GM20431 (cell line): ENCODE measurements around the gene ADAMTS19.
"Not testable (repeated sequence)": the region's sequence is repeated elsewhere in the genome, so short reads cannot be mapped to it uniquely, and the experiment has no call there.

ENCODE experiments used
- in situ Hi-C: fragments of 300-500 bp; cut with MseI, MboI; formaldehyde crosslinking; loops from one replicate; pipeline ENCODE4 v1.15.0; 2020; ENCODE audit warnings: low sequenced_read_pairs; ENCODE audit not compliant: unreplicated experiment

Gene ADAMTS19

GRCh38 chr5:129563585-129563984 lies 103.5 kb downstream of the ADAMTS19 start:
- in situ Hi-C loops: no loop called here

GRCh38 chr5:129569295-129569694 lies 109.2 kb downstream of the ADAMTS19 start:
- in situ Hi-C loops: no loop called here

GRCh38 chr5:129572060-129572459 lies 112.0 kb downstream of the ADAMTS19 start:
- in situ Hi-C loops: no loop called here

GRCh38 chr5:129584496-129584895 lies 124.4 kb downstream of the ADAMTS19 start:
- in situ Hi-C loops: not testable (repeated sequence)

GRCh38 chr5:129591508-129592160 lies 131.5 kb downstream of the ADAMTS19 start:
- in situ Hi-C loops: no loop called here

- in situ Hi-C loops: no loop called here
These were observed 133.4 kb downstream of the ADAMTS19 start for GRCh38 chr5:129593525-129593924.

GRCh38 chr5:129601576-129601975 lies 141.5 kb downstream of the ADAMTS19 start:
- in situ Hi-C loops: no loop called here

- in situ Hi-C loops: no loop called here
These were observed 148.3 kb downstream of the ADAMTS19 start for GRCh38 chr5:129608350-129608749.

GRCh38 chr5:129609710-129610109 lies 149.6 kb downstream of the ADAMTS19 start:
- in situ Hi-C loops: no loop called here

GRCh38 chr5:129616517-129616916 lies 156.4 kb downstream of the ADAMTS19 start:
- in situ Hi-C loops: no loop called here

GRCh38 chr5:129617206-129617605 lies 157.1 kb downstream of the ADAMTS19 start:
- in situ Hi-C loops: no loop called here

- in situ Hi-C loops: no loop called here
These were observed 159.7 kb downstream of the ADAMTS19 start for GRCh38 chr5:129619782-129620181.

- in situ Hi-C loops: no loop called here
These were observed 162.4 kb downstream of the ADAMTS19 start for GRCh38 chr5:129622531-129622930.

GRCh38 chr5:129629575-129629974 lies 169.5 kb downstream of the ADAMTS19 start:
- in situ Hi-C loops: no loop called here

- in situ Hi-C loops: no loop called here
These were observed 170.0 kb downstream of the ADAMTS19 start for GRCh38 chr5:129630101-129630500.

GRCh38 chr5:129631961-129632360 lies 171.9 kb downstream of the ADAMTS19 start:
- in situ Hi-C loops: no loop called here

GRCh38 chr5:129637501-129637900 lies 177.4 kb downstream of the ADAMTS19 start:
- in situ Hi-C loops: not testable (repeated sequence)

GRCh38 chr5:129639331-129639730 lies 179.2 kb downstream of the ADAMTS19 start:
- in situ Hi-C loops: no loop called here

GRCh38 chr5:129652349-129653056 lies 192.4 kb downstream of the ADAMTS19 start:
- in situ Hi-C loops: no loop called here

GRCh38 chr5:129653057-129653375 lies 192.9 kb downstream of the ADAMTS19 start:
- in situ Hi-C loops: no loop called here

GRCh38 chr5:129653442-129653841 lies 193.3 kb downstream of the ADAMTS19 start:
- in situ Hi-C loops: no loop called here

GRCh38 chr5:129656952-129657351 lies 196.9 kb downstream of the ADAMTS19 start:
- in situ Hi-C loops: no loop called here
